Activated CD8-positive, alpha-beta T cell treated with anti-CD3 and anti-CD28 coated beads for 36 hours (primary cell): ENCODE data around the gene PIEZO2. TPM values are rescaled to one million over a fixed set of nuclear protein-coding genes. Genes with fewer than 3 reads are reported as not detected.
"Not testable (repeated sequence)": the region's sequence is repeated elsewhere in the genome, so short reads cannot be mapped to it uniquely, and the experiment has no call there.

Experiments
- ATAC-seq: fragments of 200-7000 bp; cut with Tn5 transposase; one replicate; pipeline ENCODE4 v1.10.0; 2021; ENCODE audit warnings: mild to moderate bottlenecking, moderate library complexity
- CTCF ChIA-PET: fragments of 350-600 bp; sonication (Branson Sonifier 250); formaldehyde crosslinking; loops from one replicate; lab custom pipeline; 2021; ENCODE audit warnings: antibody characterized with exemption; lab: Charles Lee
- POLR2A ChIA-PET: fragments of 350-600 bp; sonication (Branson Sonifier 250); formaldehyde crosslinking; loops from one replicate; lab custom pipeline; 2021; ENCODE audit warnings: antibody characterized with exemption; lab: Charles Lee
- DNase-seq: peaks from one replicate; pipeline ENCODE4 v3.0.0-alpha.2; 2020
- H3K27ac Mint-ChIP-seq: one replicate; pipeline ENCODE4 v1.8.0; 2021; ENCODE audit warnings: mild to moderate bottlenecking, mixed read lengths
- H3K27me3 Mint-ChIP-seq: one replicate; pipeline ENCODE4 v1.8.0; 2021; ENCODE audit warnings: mixed read lengths
- H3K36me3 Mint-ChIP-seq: one replicate; pipeline ENCODE4 v1.8.0; 2021; ENCODE audit warnings: low read depth, mixed read lengths
- H3K4me1 Mint-ChIP-seq: one replicate; pipeline ENCODE4 v1.8.0; 2021; ENCODE audit warnings: low read depth, mixed read lengths
- H3K4me3 Mint-ChIP-seq: one replicate; pipeline ENCODE4 v1.8.0; 2021; ENCODE audit warnings: mild to moderate bottlenecking, moderate library complexity, mixed read lengths
- H3K9me3 Mint-ChIP-seq: one replicate; pipeline ENCODE4 v1.8.0; 2021; ENCODE audit warnings: mixed read lengths
- intact Hi-C: fragments of 100-400 bp; cut with micrococcal nuclease; formaldehyde crosslinking; loops from one replicate; pipeline ENCODE4 v1.10.0; 2022
- total RNA-seq, 2 experiments: library from RNA; stranded (reverse); gene quantifications; one replicate each; pipeline ENCODE4 v1.2.3, GENCODE V29; 2021
- TF ChIP-seq, protein P1 (sequence below): fragments of 200-600 bp; IDR thresholded peaks from one replicate; pipeline ENCODE4 v1.8.0; 2022; ENCODE audit warnings: antibody characterized with exemption, mild to moderate bottlenecking

The PIEZO2 gene
- total RNA-seq, 2 experiments from 2014 or later, result not detected

DNA sequence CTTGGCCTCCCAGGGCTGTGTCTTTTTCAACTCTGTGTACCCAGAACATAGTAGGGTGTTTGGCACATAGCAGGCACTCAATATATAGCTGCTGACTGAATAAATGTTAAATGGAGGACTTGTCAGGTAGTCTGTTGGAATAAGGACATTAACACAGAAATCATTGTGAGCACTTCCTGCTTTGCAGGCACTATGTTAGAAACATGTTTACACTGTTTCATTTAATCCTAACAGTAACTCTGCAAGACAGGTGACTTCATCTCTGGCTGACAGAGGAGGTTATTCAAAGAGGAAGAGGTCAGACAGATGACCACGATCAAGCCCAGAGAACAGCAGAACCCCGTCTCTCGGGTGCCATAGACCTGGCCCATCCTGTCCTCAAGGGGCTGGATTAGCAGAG is 28.0 kb upstream of the PIEZO2 start:
- no peak overlapping the region for H3K27ac Mint-ChIP-seq
- ATAC-seq (no peak), DNase-seq (no peak)
- ChIA-PET CTCF (no interaction called here), POLR2A (no interaction called here)
- H3K4me3 Mint-ChIP-seq, result no peak overlapping the region
- no peaks in the 10 kb centered on the region for H3K27me3 Mint-ChIP-seq
- TF ChIP-seq, protein P1, sequence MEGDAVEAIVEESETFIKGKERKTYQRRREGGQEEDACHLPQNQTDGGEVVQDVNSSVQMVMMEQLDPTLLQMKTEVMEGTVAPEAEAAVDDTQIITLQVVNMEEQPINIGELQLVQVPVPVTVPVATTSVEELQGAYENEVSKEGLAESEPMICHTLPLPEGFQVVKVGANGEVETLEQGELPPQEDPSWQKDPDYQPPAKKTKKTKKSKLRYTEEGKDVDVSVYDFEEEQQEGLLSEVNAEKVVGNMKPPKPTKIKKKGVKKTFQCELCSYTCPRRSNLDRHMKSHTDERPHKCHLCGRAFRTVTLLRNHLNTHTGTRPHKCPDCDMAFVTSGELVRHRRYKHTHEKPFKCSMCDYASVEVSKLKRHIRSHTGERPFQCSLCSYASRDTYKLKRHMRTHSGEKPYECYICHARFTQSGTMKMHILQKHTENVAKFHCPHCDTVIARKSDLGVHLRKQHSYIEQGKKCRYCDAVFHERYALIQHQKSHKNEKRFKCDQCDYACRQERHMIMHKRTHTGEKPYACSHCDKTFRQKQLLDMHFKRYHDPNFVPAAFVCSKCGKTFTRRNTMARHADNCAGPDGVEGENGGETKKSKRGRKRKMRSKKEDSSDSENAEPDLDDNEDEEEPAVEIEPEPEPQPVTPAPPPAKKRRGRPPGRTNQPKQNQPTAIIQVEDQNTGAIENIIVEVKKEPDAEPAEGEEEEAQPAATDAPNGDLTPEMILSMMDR, result no peak
- H3K4me1 Mint-ChIP-seq, result no peaks in the 10 kb centered on the region
- no peaks in the 10 kb centered on the region for H3K9me3 Mint-ChIP-seq
- no peaks in the 10 kb centered on the region for H3K36me3 Mint-ChIP-seq
- intact Hi-C loops, result no loop called here

DNA sequence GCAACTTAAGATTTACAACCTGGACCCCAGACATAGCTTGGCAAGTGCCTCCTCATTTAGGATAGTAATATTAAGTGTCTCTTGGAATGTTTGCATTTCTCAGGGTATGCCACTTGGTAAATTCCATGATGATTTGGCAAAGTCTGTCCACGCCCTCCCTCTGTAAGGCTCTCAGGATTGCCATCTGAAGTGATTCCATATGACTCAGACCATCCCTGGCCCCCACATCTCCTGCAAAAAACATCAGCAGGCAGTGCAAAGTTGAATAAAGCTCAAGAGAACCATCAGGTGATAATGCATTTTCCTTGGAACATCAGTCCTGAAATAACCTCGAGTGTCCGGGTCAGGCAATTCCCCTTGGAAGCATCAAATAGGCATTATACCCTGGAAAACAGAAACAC is 27.1 kb upstream of the PIEZO2 start:
- no peak for DNase-seq
- TF ChIP-seq, protein P1, result no peak
- H3K27ac Mint-ChIP-seq, result no peak overlapping the region
- intact Hi-C loops, result no loop called here
- ChIA-PET CTCF (no interaction called here), POLR2A (no interaction called here)
- no peak overlapping the region for H3K4me3 Mint-ChIP-seq
- no peaks in the 10 kb centered on the region for H3K27me3 Mint-ChIP-seq
- ATAC-seq, result no peak
- no peaks in the 10 kb centered on the region for H3K4me1 Mint-ChIP-seq
- no peaks in the 10 kb centered on the region for H3K9me3 Mint-ChIP-seq
- H3K36me3 Mint-ChIP-seq, result no peaks in the 10 kb centered on the region

DNA sequence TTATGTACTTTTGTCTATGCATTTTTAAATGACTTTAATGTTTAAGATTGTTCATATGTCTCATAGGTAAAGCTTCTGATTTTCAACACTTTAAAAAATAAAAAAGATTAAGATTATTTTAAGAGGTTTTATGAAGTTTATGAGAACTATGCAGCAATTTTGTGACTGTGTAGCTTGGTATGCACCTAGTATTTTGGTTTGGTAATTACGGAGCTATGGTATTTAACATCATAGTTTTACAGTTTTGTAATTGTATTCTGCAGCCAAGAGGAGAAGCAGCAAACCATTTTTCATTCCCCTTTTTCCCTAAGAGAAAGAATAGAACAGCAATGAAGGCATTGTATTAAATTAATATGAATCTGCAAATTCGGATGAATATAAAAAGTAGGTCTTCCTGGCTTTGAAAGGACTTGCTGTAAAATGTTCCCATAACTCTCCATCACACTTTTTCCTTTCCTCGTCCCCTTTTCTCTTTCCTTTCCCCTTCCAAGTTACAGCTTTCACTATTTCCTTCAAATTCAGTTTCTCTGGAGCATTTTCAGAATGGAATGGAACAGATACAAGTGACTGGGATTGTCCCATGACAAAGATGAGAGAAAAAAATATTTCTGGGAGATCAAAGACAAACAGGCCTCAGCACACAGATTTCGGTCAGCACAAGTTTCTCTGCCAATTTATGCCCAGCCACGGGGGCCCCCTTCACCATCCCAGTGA is 26.1 kb upstream of the PIEZO2 start:
- no peak overlapping the region for H3K4me3 Mint-ChIP-seq
- ChIA-PET CTCF (no interaction called here), POLR2A (no interaction called here)
- H3K9me3 Mint-ChIP-seq, result no peaks in the 10 kb centered on the region
- intact Hi-C loops, result no loop called here
- no peaks in the 10 kb centered on the region for H3K4me1 Mint-ChIP-seq
- TF ChIP-seq, protein P1, result no peak
- no peaks in the 10 kb centered on the region for H3K27me3 Mint-ChIP-seq
- DNase-seq (no peak), ATAC-seq (no peak)
- no peaks in the 10 kb centered on the region for H3K36me3 Mint-ChIP-seq
- no peak overlapping the region for H3K27ac Mint-ChIP-seq

DNA sequence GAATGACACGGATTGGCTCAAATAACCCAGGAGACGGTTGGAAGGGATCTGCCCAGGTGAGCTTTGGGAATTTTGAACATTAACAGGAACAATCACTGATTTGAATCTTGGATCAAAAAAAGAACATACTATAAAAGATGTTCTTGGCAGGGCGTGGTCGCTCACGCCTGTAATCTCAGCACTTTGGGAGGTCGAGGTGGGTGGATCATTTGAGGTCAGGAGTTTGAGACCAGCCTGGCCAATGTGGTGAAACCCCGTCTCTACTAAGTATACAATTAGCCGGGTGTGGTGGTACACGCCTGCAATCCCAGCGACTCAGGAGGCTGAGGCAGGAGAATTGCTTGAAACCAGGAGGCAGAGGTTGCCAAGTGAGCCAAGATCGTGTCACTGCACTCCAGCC is 24.8 kb upstream of the PIEZO2 start:
- POLR2A ChIA-PET, ATAC-seq, H3K4me3 Mint-ChIP-seq, CTCF ChIA-PET, intact Hi-C loops, H3K27me3 Mint-ChIP-seq, H3K27ac Mint-ChIP-seq, H3K9me3 Mint-ChIP-seq, H3K36me3 Mint-ChIP-seq, DNase-seq, H3K4me1 Mint-ChIP-seq: not testable (repeated sequence)

DNA sequence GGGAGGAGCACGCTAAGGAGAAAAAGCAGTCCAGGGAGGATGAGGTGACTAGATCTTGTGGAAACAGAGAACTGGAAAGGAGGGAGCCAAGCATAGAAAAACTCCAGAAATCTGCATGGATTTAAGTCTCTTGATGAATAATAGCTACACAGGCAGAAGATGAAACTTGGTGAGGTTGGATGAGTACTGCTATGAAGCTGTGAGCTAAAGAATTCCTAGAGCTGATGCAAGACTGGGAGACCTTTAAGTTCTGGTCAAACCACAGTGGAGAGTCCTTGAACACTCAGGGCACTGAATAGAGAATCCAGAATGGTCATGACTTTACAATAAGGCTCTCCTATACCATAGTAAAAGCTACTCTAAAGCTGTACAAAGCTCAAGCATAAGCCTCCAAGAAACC is 18.4 kb upstream of the PIEZO2 start:
- TF ChIP-seq, protein P1, result no peak
- no peak overlapping the region for H3K4me3 Mint-ChIP-seq
- intact Hi-C loops, result no loop called here
- H3K27me3 Mint-ChIP-seq, result peaks cover 4% of the 10 kb centered on the region
- no peaks in the 10 kb centered on the region for H3K36me3 Mint-ChIP-seq
- H3K27ac Mint-ChIP-seq, result no peak overlapping the region
- ATAC-seq (no peak), DNase-seq (no peak)
- ChIA-PET CTCF (no interaction called here), POLR2A (no interaction called here)
- H3K4me1 Mint-ChIP-seq, result no peaks in the 10 kb centered on the region
- no peaks in the 10 kb centered on the region for H3K9me3 Mint-ChIP-seq
